ENCODE data around the gene KLHL33.
"Not testable (repeated sequence)": the region's sequence is repeated elsewhere in the genome, so short reads cannot be mapped to it uniquely, and the experiment has no call there.

The KLHL33 gene

GRCh38 chr14:20446889-20447288 lies 10.9 kb upstream of the KLHL33 start:
- no peak for DNase-seq (ENCODE audit: low spot score)

GRCh38 chr14:20443650-20444049 lies 7.7 kb upstream of the KLHL33 start:
- DNase-seq (ENCODE audit: low spot score): not testable (repeated sequence)

GRCh38 chr14:20441461-20441860 lies 5.5 kb upstream of the KLHL33 start:
- no peak for DNase-seq (ENCODE audit: low spot score)

GRCh38 chr14:20440882-20441281 lies 4.9 kb upstream of the KLHL33 start:
- DNase-seq (ENCODE audit: low spot score): no peak

- no peak for DNase-seq (ENCODE audit: low spot score)
Measured at GRCh38 chr14:20440465-20440864, 4.5 kb upstream of the KLHL33 start.

- DNase-seq (ENCODE audit: low spot score): no peak
Measured at GRCh38 chr14:20438664-20439063, 2.7 kb upstream of the KLHL33 start.

- no peak for DNase-seq (ENCODE audit: low spot score)
Measured at GRCh38 chr14:20436363-20436755, 393 bp upstream of the KLHL33 start.

- DNase-seq (ENCODE audit: low spot score): no peak
Measured at GRCh38 chr14:20434701-20435581, 1.0 kb downstream of the KLHL33 start.

- DNase-seq (ENCODE audit: low spot score): no peak
Measured at GRCh38 chr14:20429801-20430669, 5.9 kb downstream of the KLHL33 start.

- no peak for DNase-seq (ENCODE audit: low spot score)
Measured at GRCh38 chr14:20428802-20429201, 7.2 kb downstream of the KLHL33 start.

- DNase-seq (ENCODE audit: low spot score): no peak
Measured at GRCh38 chr14:20428010-20428365, 8.0 kb downstream of the KLHL33 start.

- DNase-seq (ENCODE audit: low spot score): no peak
Measured at GRCh38 chr14:20427231-20428009, 8.5 kb downstream of the KLHL33 start.

- DNase-seq (ENCODE audit: low spot score): no peak
Measured at GRCh38 chr14:20424851-20425250, 11.1 kb downstream of the KLHL33 start.

- DNase-seq (ENCODE audit: low spot score): no peak
Measured at GRCh38 chr14:20422886-20423285, 13.1 kb downstream of the KLHL33 start.

GRCh38 chr14:20421267-20421666 lies 14.7 kb downstream of the KLHL33 start:
- DNase-seq (ENCODE audit: low spot score): no peak

GRCh38 chr14:20419419-20419818 lies 16.5 kb downstream of the KLHL33 start:
- no peak for DNase-seq (ENCODE audit: low spot score)

GRCh38 chr14:20418501-20418909 lies 17.5 kb downstream of the KLHL33 start:
- no peak for DNase-seq (ENCODE audit: low spot score)

GRCh38 chr14:20417250-20418186 lies 18.4 kb downstream of the KLHL33 start:
- DNase-seq (ENCODE audit: low spot score): no peak

GRCh38 chr14:20416223-20416622 lies 19.7 kb downstream of the KLHL33 start:
- no peak for DNase-seq (ENCODE audit: low spot score)

GRCh38 chr14:20415782-20416206 lies 20.2 kb downstream of the KLHL33 start:
- DNase-seq (ENCODE audit: low spot score): peak; percentile 78

- no peak for DNase-seq (ENCODE audit: low spot score)
Measured at GRCh38 chr14:20413744-20414082, 22.3 kb downstream of the KLHL33 start.

Data from hematopoietic multipotent progenitor cell treated with erythropoietin and hydrocortisone succinate and interleukin-3 and kit ligand, for 15 days (in vitro differentiated cells).